Heart right ventricle (tissue), 16 donors: ENCODE results near the gene GIMAP1. TPM values are rescaled to one million over a fixed set of nuclear protein-coding genes. Genes with fewer than 3 reads are reported as not detected.

Source experiments
- ATAC-seq, 8 donors: fragments of 200-7000 bp; cut with Tn5 transposase; one replicate each; pipeline ENCODE4 v1.9.1; 2020; ENCODE audit warnings: mild to moderate bottlenecking in 8 of 8, moderate library complexity in 8 of 8, moderate number of reproducible peaks in 1 of 8
- DNase-seq, 2 donors: peaks; one replicate each; pipeline ENCODE4 v3.0.0-alpha.2; 2020
- H3K27ac ChIP-seq, 10 donors: fragments of 200-600 bp; sonication (generic) in 2 of 10; one replicate each; pipeline versions ENCODE4 v1.5.0 to v1.8.0; 2020 to 2022; ENCODE audit warnings: mild to moderate bottlenecking in 3 of 10
- H3K27me3 ChIP-seq, 7 donors: fragments of 200-600 bp; one replicate each; pipeline ENCODE4 v1.8.0; 2021 to 2022; ENCODE audit warnings: mild to moderate bottlenecking in 2 of 7
- H3K36me3 ChIP-seq, 9 donors: fragments of 200-600 bp; sonication (generic) in 1 of 9; one replicate each; pipeline versions ENCODE4 v1.5.0 to v1.8.0; 2020 to 2022; ENCODE audit warnings: mild to moderate bottlenecking in 2 of 9
- H3K4me1 ChIP-seq, 9 donors: fragments of 200-600 bp; sonication (generic) in 1 of 9; one replicate each; pipeline versions ENCODE4 v1.5.0 to v1.8.0; 2020 to 2022; ENCODE audit warnings: mild to moderate bottlenecking in 4 of 9
- H3K4me3 ChIP-seq, 10 donors: fragments of 200-600 bp; sonication (generic) in 2 of 10; one replicate each; pipeline versions ENCODE4 v1.5.0 to v1.8.0; 2020 to 2022; ENCODE audit warnings: mild to moderate bottlenecking in 7 of 10, moderate library complexity in 2 of 10
- H3K9me3 ChIP-seq, 11 donors: fragments of 200-600 bp in 10 of 11; sonication (generic) in 2 of 11; one replicate each; pipeline versions ENCODE4 v1.5.0 to v1.8.0; 2013 to 2022; ENCODE audit warnings: mild to moderate bottlenecking in 2 of 11, control low read depth in 1 of 11, moderate library complexity in 1 of 11
- CTCF ChIP-seq, 9 donors: fragments of 200-600 bp; sonication (generic) in 2 of 9; IDR thresholded peaks; one replicate each; pipeline versions ENCODE4 v1.5.0 to v1.8.0; 2021 to 2022; ENCODE audit warnings: antibody characterized with exemption in 9 of 9, mild to moderate bottlenecking in 5 of 9, moderate library complexity in 1 of 9
- WGBS, 2 donors: extraction: QIAGEN DNeasy Blood & Tissue Kit; methylation state at CpG; one replicate each; pipeline ENCODE4 v1.1.7; 2013; ENCODE audit warnings: inconsistent platforms in 1 of 2; 5-methylcytosine and 5-hydroxymethylcytosine counted together
- intact Hi-C, 10 donors: fragments of 100-400 bp; cut with DNase I; formaldehyde crosslinking; loops; one replicate each; pipeline versions ENCODE4 v1.11.1 to v1.14.2; 2022
- polyA plus RNA-seq, 2 donors: library from polyadenylated mRNA; stranded (reverse); fragments of 200-250 nt; gene quantifications; one replicate each; pipeline ENCODE4 v1.2.3, GENCODE V29; 2013
- total RNA-seq, 10 donors: library from RNA; stranded (reverse); fragmentation: NEBNext Ultra II Directional in 3 of 10; extraction: Animal tissue kit (Norgen Biotek cat#: 25700) in 3 of 10; gene quantifications; one replicate each; pipeline versions ENCODE4 v1.2.1 to v1.2.4, GENCODE V29; 2021 to 2023
- donor health status: Arrhythmogenic right ventricular cardiomyopathy.
- donor health status: ischemic (EF 13 %, LVEDD 7.1; RV severe dilation, severe dysfunction).
- donor health status: healthy with polysubstance abuse.
- donor health status: DM: no; HTN: yes; CAD: no.
- donor health status: DM: no; HTN: no; CAD: no.
- donor health status: ischemic (EF 25% LVEDD 6.9; RV normal size, moderate dysfunction).
- donor health status: ischemic (EF 25% LVEDD 5.7; RV mildly dilated, moderate dysfunction).
- donor health status: healthy.
- donor health status: DM: yes; HTN: yes; CAD: no.
- donor health status: Ischemic cardiomyopathy.
- donor health status: ischemic (EF 35%, LVEDD 5.7; RV mildly dilated, moderate dysfunction).
- donor health status: nonischemic (EF 11% LVEDD 7.7; RV severe dilation, severe dysfunction).
- donor health status: DM: yes; HTN: yes; CAD: no.
- donor health status: PGD.
- donor health status: ischemic (EF 29% LVEDD 5.4; RV normal size, mild dysfunction).
- donor health status: nonischemic (EF 23%, LVEDD 6.1; RV moderate dilation, normal function).

Gene GIMAP1
- total and polyA plus RNA-seq, 12 donors: 2.4 to 11.2 (median 5.5) TPM

GRCh38 chr7:150731916-150732315, 15.5 kb downstream of the GIMAP1 start:
- H3K9me3 ChIP-seq: peaks cover 0 to 21% (median 10%) of the 10 kb centered on the region in 11 donors
- H3K36me3 ChIP-seq: no peaks in the 10 kb centered on the region
- DNase-seq (no peak), ATAC-seq (no peak)
- H3K4me1 ChIP-seq: peaks cover 0 to 11% (median 7%) of the 10 kb centered on the region in 9 donors
- no peak for TF ChIP-seq CTCF (IDR thresholded peaks at IDR 0.05)
- intact Hi-C loops: loop anchor here in 1 of 10 donors (10.0 kb wide), 1 partner anchor 47 kb away; the partner anchor contains the start of gene GIMAP2
- H3K4me3 ChIP-seq: no peak overlapping the region
- peak overlapping the region in 1 of 10 donors; percentile 21 for H3K27ac ChIP-seq
- H3K27me3 ChIP-seq: no peaks in the 10 kb centered on the region
- 75 to 85% methylated on average over 1 of the region's 1 CpG for WGBS, 2 donors

DNA sequence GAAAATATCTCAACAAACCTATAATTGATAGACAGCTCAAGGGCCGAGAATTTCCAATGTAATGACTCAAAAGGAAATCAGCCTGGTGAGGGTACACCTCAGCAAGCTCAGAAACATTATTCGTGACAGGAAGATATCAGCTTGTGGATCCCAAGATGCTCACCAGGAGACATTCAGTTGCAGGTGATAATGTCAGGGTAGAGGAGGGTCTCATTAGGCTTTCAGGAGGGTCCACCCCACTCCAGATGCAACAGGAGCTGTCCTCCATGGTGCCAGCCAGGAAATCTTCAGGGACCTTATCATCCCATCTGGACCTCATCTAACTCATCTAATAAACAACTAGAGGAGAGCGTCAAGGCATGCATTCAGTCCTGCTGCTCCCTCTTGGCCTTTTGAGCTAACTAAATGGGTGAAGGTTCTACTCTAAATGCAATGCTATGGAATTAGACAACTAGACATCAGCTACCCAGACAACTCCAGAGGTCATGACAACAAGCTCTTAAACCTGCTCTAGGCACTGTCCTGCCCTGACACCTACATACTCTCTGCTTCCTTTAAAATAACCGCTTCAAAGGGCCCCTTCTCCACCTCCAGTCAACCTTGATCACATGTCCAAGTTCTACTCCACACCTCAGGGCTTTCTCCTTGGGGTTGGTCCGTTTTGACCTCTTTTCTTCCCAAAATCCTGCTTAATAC, 16.5 kb downstream of the GIMAP1 start:
- TF ChIP-seq CTCF (IDR thresholded peaks at IDR 0.05): no peak
- intact Hi-C loops: loop anchor here in 1 of 10 donors (10.0 kb wide), 1 partner anchor 48 kb away; the partner anchor contains the start of gene GIMAP2
- DNase-seq (no peak), ATAC-seq (no peak)
- WGBS, 2 donors: 83 to 87% methylated on average over 5 of the region's 5 CpGs
- Histone ChIP-seq H3K27ac (no peak overlapping the region), H3K36me3 (no peaks in the 10 kb centered on the region), H3K9me3 (peaks cover 0 to 14% (median 9%) of the 10 kb centered on the region in 11 donors), H3K4me3 (no peak overlapping the region), H3K4me1 (peaks cover 0 to 12% (median 9%) of the 10 kb centered on the region in 9 donors), H3K27me3 (no peaks in the 10 kb centered on the region)

- H3K27me3 ChIP-seq: no peaks in the 10 kb centered on the region
- peaks cover 0 to 12% (median 9%) of the 10 kb centered on the region in 9 donors for H3K4me1 ChIP-seq
- H3K36me3 ChIP-seq: no peaks in the 10 kb centered on the region
- intact Hi-C loops: loop anchor here in 1 of 10 donors (10.0 kb wide), 1 partner anchor 49 kb away; the partner anchor contains the start of gene GIMAP2
- DNase-seq: no peak
- H3K27ac ChIP-seq: no peak overlapping the region
- H3K4me3 ChIP-seq: no peak overlapping the region
- peaks cover 0 to 7% (median 2%) of the 10 kb centered on the region in 11 donors for H3K9me3 ChIP-seq
- 90 to 94% methylated on average over 5 of the region's 5 CpGs for WGBS, 2 donors
- ATAC-seq: no peak
- no peak for TF ChIP-seq CTCF (IDR thresholded peaks at IDR 0.05)
Observed at GRCh38 chr7:150733482-150734095, 17.2 kb downstream of the GIMAP1 start.

DNA sequence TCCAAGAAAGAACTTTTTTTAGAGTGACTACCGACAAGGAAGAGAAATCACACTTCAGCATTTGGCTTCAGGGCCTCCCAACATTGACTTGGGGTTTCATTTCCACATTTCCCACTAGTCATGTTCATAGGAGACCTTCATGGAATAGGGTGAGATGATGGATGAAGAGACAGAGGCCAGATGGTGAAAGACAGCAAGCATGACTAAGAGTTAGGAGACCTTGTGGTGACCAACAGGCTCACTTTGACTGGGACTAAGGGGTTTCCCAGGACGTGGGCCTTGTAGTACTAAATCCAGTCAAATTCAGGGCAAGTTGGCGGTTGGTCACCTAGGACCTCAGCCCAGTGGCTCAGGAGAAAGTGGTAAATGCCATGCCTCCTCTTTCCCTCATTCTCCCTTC, 17.8 kb downstream of the GIMAP1 start:
- H3K4me3 ChIP-seq: no peak overlapping the region
- H3K36me3 ChIP-seq: no peaks in the 10 kb centered on the region
- peaks cover 0 to under 1% (median 0%) of the 10 kb centered on the region in 11 donors for H3K9me3 ChIP-seq
- H3K27me3 ChIP-seq: no peaks in the 10 kb centered on the region
- H3K4me1 ChIP-seq: peaks cover 0 to 15% (median 9%) of the 10 kb centered on the region in 9 donors
- 90 to 93% methylated on average over 3 of the region's 3 CpGs for WGBS, 2 donors
- intact Hi-C loops: loop anchor here in 1 of 10 donors (10.0 kb wide), 1 partner anchor 49 kb away; the partner anchor contains the start of gene GIMAP2
- DNase-seq (no peak), ATAC-seq (no peak)
- no peak overlapping the region for H3K27ac ChIP-seq
- TF ChIP-seq CTCF (IDR thresholded peaks at IDR 0.05): no peak
